GM19043 (cell line): Measurements from ENCODE around the gene UVRAG.

Experiments
- ATAC-seq: cut with Tn5 transposase; IDR thresholded peaks from one replicate; pipeline ENCODE4 v1.9.1; 2021; ENCODE audit warnings: low read depth; ENCODE audit not compliant: unreplicated experiment

Gene UVRAG

GRCh38 chr11:75996523-75997442 is 181.8 kb downstream of the UVRAG start:
- no peak for ATAC-seq

- ATAC-seq, result no peak
Measured at GRCh38 chr11:76004400-76004799, 189.4 kb downstream of the UVRAG start.

- ATAC-seq, result no peak
Measured at GRCh38 chr11:76005756-76006155, 190.7 kb downstream of the UVRAG start.

- ATAC-seq, result no peak
Measured at GRCh38 chr11:76007166-76007565, 192.2 kb downstream of the UVRAG start.

GRCh38 chr11:76008474-76008873 is 193.5 kb downstream of the UVRAG start:
- no peak for ATAC-seq

GRCh38 chr11:76010051-76010450 is 195.0 kb downstream of the UVRAG start:
- ATAC-seq, result no peak

GRCh38 chr11:76013526-76013925 is 198.5 kb downstream of the UVRAG start:
- ATAC-seq, result no peak

- no peak for ATAC-seq
Measured at GRCh38 chr11:76023236-76024068, 208.4 kb downstream of the UVRAG start.

- no peak for ATAC-seq
Measured at GRCh38 chr11:76025068-76025467, 210.1 kb downstream of the UVRAG start.

GRCh38 chr11:76025817-76026216 is 210.8 kb downstream of the UVRAG start:
- no peak for ATAC-seq

GRCh38 chr11:76026281-76026680 is 211.3 kb downstream of the UVRAG start:
- no peak for ATAC-seq

- ATAC-seq, result no peak
Measured at GRCh38 chr11:76026862-76027261, 211.9 kb downstream of the UVRAG start.

- ATAC-seq, result no peak
Measured at GRCh38 chr11:76030286-76030685, 215.3 kb downstream of the UVRAG start.

GRCh38 chr11:76030968-76031590 is 216.1 kb downstream of the UVRAG start:
- no peak for ATAC-seq

GRCh38 chr11:76033699-76034098 is 218.7 kb downstream of the UVRAG start:
- ATAC-seq, result no peak

GRCh38 chr11:76035020-76035419 is 220.0 kb downstream of the UVRAG start:
- ATAC-seq, result no peak

- no peak for ATAC-seq
Measured at GRCh38 chr11:76038608-76039007, 223.6 kb downstream of the UVRAG start.

GRCh38 chr11:76041208-76041607 is 226.2 kb downstream of the UVRAG start:
- ATAC-seq, result no peak

- ATAC-seq, result no peak
Measured at GRCh38 chr11:76044750-76045320, 229.8 kb downstream of the UVRAG start.

GRCh38 chr11:76047231-76047630 is 232.2 kb downstream of the UVRAG start:
- ATAC-seq, result no peak

- ATAC-seq, result no peak
Measured at GRCh38 chr11:76047766-76048165, 232.8 kb downstream of the UVRAG start.
